Keratinocyte (primary cell): ENCODE data around the gene ZNF518A. TPM values are rescaled to one million over a fixed set of nuclear protein-coding genes. Genes with fewer than 3 reads are reported as not detected.

ENCODE experiments used
- DNase-seq: peaks from one replicate; pipeline ENCODE4 v3.0.0-alpha.2; 2011; ENCODE audit warnings: low read depth, missing footprints, low spot score
- FAIRE-seq: peaks from 2 replicates; lab custom pipeline; 2011; peaks lifted over from hg19 to GRCh38; lab: Jason Lieb, UNC
- H2AFZ ChIP-seq: 2 replicates; pipeline ENCODE4 v1.6.0; 2012; ENCODE audit warnings: low read length, control low read depth, inconsistent platforms; ENCODE audit not compliant: control insufficient read depth
- H3K27ac ChIP-seq: 2 replicates; pipeline ENCODE4 v1.5.1; 2011; ENCODE audit warnings: low read length; ENCODE audit not compliant: control insufficient read depth, insufficient read depth
- H3K27me3 ChIP-seq: 3 replicates; pipeline ENCODE4 v1.6.0; 2011; ENCODE audit warnings: low read length; ENCODE audit not compliant: control insufficient read depth, insufficient read depth; ENCODE audit errors: extremely low read depth
- H3K36me3 ChIP-seq, 2 experiments: 2 replicates in 1 of 2; 3 replicates in 1 of 2; pipeline ENCODE4 v1.5.1; 2011; ENCODE audit warnings: low read length in 2 of 2, mild to moderate bottlenecking in 1 of 2; ENCODE audit not compliant: control insufficient read depth in 2 of 2, insufficient read depth in 2 of 2; ENCODE audit errors: extremely low read depth in 1 of 2
- H3K4me1 ChIP-seq: 3 replicates; pipeline ENCODE4 v1.5.1; 2011; ENCODE audit warnings: low read length; ENCODE audit not compliant: control insufficient read depth, insufficient read depth; ENCODE audit errors: extremely low read depth
- H3K4me2 ChIP-seq: 3 replicates; pipeline ENCODE4 v1.6.0; 2011; ENCODE audit warnings: low read depth, low read length; ENCODE audit not compliant: control insufficient read depth, insufficient read depth; ENCODE audit errors: extremely low read depth
- H3K4me3 ChIP-seq, 3 experiments: fragments of 200-600 bp in 1 of 3; sonication (generic) in 1 of 3; 2 replicates in 2 of 3; 3 replicates in 1 of 3; pipeline ENCODE4 v1.5.1; 2011 to 2016; ENCODE audit warnings: low read length in 3 of 3, mild to moderate bottlenecking in 3 of 3, control low read depth in 2 of 3, inconsistent platforms in 1 of 3, low read depth in 1 of 3, mixed read lengths in 1 of 3, mixed run types in 1 of 3, moderate library complexity in 1 of 3; ENCODE audit not compliant: control insufficient read depth in 2 of 3, insufficient read depth in 2 of 3; ENCODE audit errors: extremely low read depth in 1 of 3
- H3K79me2 ChIP-seq: 2 replicates; pipeline ENCODE4 v1.6.0; 2012; ENCODE audit warnings: low read length; ENCODE audit not compliant: control insufficient read depth, insufficient read depth
- H3K9ac ChIP-seq: 3 replicates; pipeline ENCODE4 v1.6.0; 2011; ENCODE audit warnings: low read length; ENCODE audit not compliant: control insufficient read depth, insufficient read depth; ENCODE audit errors: extremely low read depth
- H3K9me1 ChIP-seq: 3 replicates; pipeline ENCODE4 v1.6.0; 2011; ENCODE audit warnings: low read length; ENCODE audit not compliant: control insufficient read depth, insufficient read depth; ENCODE audit errors: extremely low read depth
- H3K9me3 ChIP-seq: 2 replicates; pipeline ENCODE4 v1.5.1; 2012; ENCODE audit warnings: low read depth, low read length; ENCODE audit not compliant: control insufficient read depth
- H4K20me1 ChIP-seq: 3 replicates; pipeline ENCODE4 v1.6.0; 2011; ENCODE audit warnings: low read length; ENCODE audit not compliant: control insufficient read depth, insufficient read depth; ENCODE audit errors: extremely low read depth
- EZH2 ChIP-seq: IDR thresholded peaks from one replicate; pipeline ENCODE4 v1.6.1; 2012; ENCODE audit warnings: inconsistent platforms, mild to moderate bottlenecking, low read length, moderate library complexity
- dilution Hi-C: fragments of 300-500 bp; cut with MboI; formaldehyde crosslinking; loops from one replicate; pipeline ENCODE4 v1.7.0; 2020; ENCODE audit warnings: low sequenced_read_pairs; ENCODE audit not compliant: extremely low pct_ligation_motif_present
- polyA plus RNA-seq, 5 experiments: library from polyadenylated mRNA; depleted of rRNA in 3 of 5; stranded (reverse) in 3 of 5; stranded (forward) in 1 of 5; unstranded in 1 of 5; fragments of >200 nt; gene quantifications; 1 replicate in 1 of 5; 2 replicates in 3 of 5; 3 replicates in 1 of 5; pipeline versions ENCODE4 v1.2.1 to v1.2.3, GENCODE V29; 2011 to 2012; ENCODE audit warnings: missing spikeins in 2 of 5, low read depth in 1 of 5, low replicate concordance in 1 of 5
- TF ChIP-seq, protein P1 (sequence below), 3 experiments: IDR thresholded peaks in 1 of 3; conservative IDR thresholded peaks in 1 of 3; optimal IDR thresholded peaks in 1 of 3; 2 replicates in 2 of 3; 3 replicates in 1 of 3; pipeline versions ENCODE3 to v1.5.1; 2011; ENCODE audit warnings: low read length in 3 of 3, mild to moderate bottlenecking in 3 of 3, moderate library complexity in 2 of 3, control low read depth in 1 of 3, inconsistent platforms in 1 of 3; ENCODE audit not compliant: insufficient read depth in 2 of 3; ENCODE audit errors: extremely low read depth in 1 of 3

The ZNF518A gene
- polyA plus RNA-seq, 1 donor (not counting 4 experiments of a cell fraction or from before 2014, with no cell fraction given), result 10.0 TPM

DNA sequence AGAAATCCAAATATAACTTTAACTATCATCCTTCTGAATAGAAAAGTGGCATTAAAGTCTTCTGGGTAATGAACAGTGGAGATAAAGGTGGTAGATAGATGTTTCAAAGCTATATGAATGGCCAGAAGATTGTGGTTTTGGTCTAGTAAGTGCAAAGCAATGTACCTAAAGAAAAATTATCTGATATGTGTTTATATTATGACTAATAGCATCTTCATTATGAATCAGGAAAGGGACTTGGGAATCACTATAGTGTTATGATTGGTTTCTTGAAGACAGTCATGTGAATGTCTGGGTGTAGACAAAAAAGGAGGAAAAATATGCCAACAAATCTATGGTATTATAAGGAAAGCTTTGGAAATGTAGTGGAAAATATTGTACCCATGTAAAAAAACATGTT, 3.0 kb downstream of the ZNF518A start:
- no peak overlapping the region for H2AFZ ChIP-seq
- H3K9me1 ChIP-seq, result no peaks in the 10 kb centered on the region
- H3K4me3 ChIP-seq, result no peak overlapping the region
- H3K4me1 ChIP-seq, result peaks cover 10% of the 10 kb centered on the region
- no peak overlapping the region for H3K4me2 ChIP-seq
- DNase-seq (peak; percentile 23), FAIRE-seq (no peak)
- H3K9ac ChIP-seq, result no peak overlapping the region
- H3K79me2 ChIP-seq, result peaks cover 9% of the 10 kb centered on the region
- TF ChIP-seq, protein P1, sequence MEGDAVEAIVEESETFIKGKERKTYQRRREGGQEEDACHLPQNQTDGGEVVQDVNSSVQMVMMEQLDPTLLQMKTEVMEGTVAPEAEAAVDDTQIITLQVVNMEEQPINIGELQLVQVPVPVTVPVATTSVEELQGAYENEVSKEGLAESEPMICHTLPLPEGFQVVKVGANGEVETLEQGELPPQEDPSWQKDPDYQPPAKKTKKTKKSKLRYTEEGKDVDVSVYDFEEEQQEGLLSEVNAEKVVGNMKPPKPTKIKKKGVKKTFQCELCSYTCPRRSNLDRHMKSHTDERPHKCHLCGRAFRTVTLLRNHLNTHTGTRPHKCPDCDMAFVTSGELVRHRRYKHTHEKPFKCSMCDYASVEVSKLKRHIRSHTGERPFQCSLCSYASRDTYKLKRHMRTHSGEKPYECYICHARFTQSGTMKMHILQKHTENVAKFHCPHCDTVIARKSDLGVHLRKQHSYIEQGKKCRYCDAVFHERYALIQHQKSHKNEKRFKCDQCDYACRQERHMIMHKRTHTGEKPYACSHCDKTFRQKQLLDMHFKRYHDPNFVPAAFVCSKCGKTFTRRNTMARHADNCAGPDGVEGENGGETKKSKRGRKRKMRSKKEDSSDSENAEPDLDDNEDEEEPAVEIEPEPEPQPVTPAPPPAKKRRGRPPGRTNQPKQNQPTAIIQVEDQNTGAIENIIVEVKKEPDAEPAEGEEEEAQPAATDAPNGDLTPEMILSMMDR (optimal IDR thresholded peaks at IDR 0.05 in 1 of 3, IDR thresholded peaks at IDR 0.05 in 1 of 3, conservative IDR thresholded peaks at IDR 0.05 in 1 of 3; ENCODE audit: extremely low read depth in 1 of 3, insufficient read depth in 2 of 3, low read length in 3 of 3), result no peak
- no peak for TF ChIP-seq EZH2
- H3K36me3 ChIP-seq, result peaks cover 1 to 14% of the 10 kb centered on the region in 2 experiments
- no peaks in the 10 kb centered on the region for H3K9me3 ChIP-seq
- dilution Hi-C loops, result no loop called here
- no peak overlapping the region for H3K27ac ChIP-seq
- no peaks in the 10 kb centered on the region for H3K27me3 ChIP-seq
- H4K20me1 ChIP-seq, result no peaks in the 10 kb centered on the region

DNA sequence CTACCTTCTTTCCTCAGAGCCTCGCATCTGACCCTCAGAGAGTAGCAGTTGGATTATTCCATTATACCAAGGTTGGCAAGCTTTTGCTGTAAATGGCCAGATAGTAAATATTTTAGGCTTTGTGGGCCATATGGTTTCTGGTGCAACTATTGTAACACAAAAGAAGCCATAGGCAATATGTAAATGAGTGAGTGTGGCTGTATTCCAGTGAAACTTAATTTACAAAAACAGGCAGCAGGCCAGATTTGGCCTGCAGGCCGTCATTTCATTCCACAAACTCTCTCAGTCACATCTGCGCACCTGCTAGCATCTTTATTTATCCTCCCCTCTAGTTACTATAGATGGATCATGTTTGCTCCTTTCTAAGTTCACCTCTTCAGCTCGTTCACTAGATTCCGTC, 6.7 kb downstream of the ZNF518A start:
- dilution Hi-C loops, result no loop called here
- H3K27ac ChIP-seq, result no peak overlapping the region
- TF ChIP-seq, protein P1 (optimal IDR thresholded peaks at IDR 0.05 in 1 of 3, IDR thresholded peaks at IDR 0.05 in 1 of 3, conservative IDR thresholded peaks at IDR 0.05 in 1 of 3; ENCODE audit: extremely low read depth in 1 of 3, insufficient read depth in 2 of 3, low read length in 3 of 3), result no peak
- TF ChIP-seq EZH2, result no peak
- H3K9ac ChIP-seq, result no peak overlapping the region
- no peaks in the 10 kb centered on the region for H3K27me3 ChIP-seq
- H4K20me1 ChIP-seq, result no peaks in the 10 kb centered on the region
- no peak overlapping the region for H3K4me3 ChIP-seq
- peaks cover 3% of the 10 kb centered on the region for H3K79me2 ChIP-seq
- DNase-seq (no peak), FAIRE-seq (no peak)
- no peaks in the 10 kb centered on the region for H3K4me1 ChIP-seq
- H3K36me3 ChIP-seq, result peaks cover 2 to 14% of the 10 kb centered on the region in 2 experiments
- no peak overlapping the region for H3K4me2 ChIP-seq
- no peak overlapping the region for H2AFZ ChIP-seq
- H3K9me1 ChIP-seq, result no peaks in the 10 kb centered on the region
- no peaks in the 10 kb centered on the region for H3K9me3 ChIP-seq
